ENCODE results near the gene TPRG1L. TPM values are rescaled to one million over a fixed set of nuclear protein-coding genes. Genes with fewer than 3 reads are reported as not detected.

The TPRG1L gene
- total RNA-seq, 4 donors from 2014 or later, result 36.8 to 55.3 (median 50.3) TPM

DNA sequence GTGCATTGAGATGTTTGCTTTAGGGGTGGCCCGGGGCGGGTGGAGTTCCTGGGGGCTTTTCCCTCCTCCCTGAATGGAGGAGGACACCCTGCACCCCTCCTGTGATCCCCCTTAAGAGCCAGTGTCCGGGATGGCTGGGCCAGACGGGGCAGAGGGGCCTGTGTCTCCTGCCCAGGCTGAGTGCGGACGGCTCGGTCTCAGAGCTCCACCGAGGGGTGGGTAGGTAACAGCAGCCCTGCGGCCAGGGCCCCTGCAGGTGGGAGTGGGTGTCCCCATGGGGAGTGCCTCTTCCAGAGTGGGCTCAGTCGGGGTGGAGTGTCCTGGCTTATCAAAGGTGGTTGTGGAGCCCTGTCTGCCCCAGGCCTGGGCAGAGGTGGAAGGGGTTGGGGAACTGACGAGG, 50.6 kb downstream of the TPRG1L start:
- Histone ChIP-seq H3K4me3 (no peak overlapping the region), H3K4me1 (peaks cover 0 to 6% (median 0%) of the 10 kb centered on the region in 4 donors), H3K27ac (replicated peaks in 1 of 4) (no peak overlapping the region), H3K36me3 (no peaks in the 10 kb centered on the region), H3K27me3 (peaks cover 0 to 60% (median 0%) of the 10 kb centered on the region in 4 donors), H3K9me3 (no peaks in the 10 kb centered on the region)
- no peak for DNase-seq (ENCODE audit: extremely low spot score)
- no peak for TF ChIP-seq POLR2AphosphoS5 (IDR thresholded peaks at IDR 0.05)
- TF ChIP-seq, protein P1, sequence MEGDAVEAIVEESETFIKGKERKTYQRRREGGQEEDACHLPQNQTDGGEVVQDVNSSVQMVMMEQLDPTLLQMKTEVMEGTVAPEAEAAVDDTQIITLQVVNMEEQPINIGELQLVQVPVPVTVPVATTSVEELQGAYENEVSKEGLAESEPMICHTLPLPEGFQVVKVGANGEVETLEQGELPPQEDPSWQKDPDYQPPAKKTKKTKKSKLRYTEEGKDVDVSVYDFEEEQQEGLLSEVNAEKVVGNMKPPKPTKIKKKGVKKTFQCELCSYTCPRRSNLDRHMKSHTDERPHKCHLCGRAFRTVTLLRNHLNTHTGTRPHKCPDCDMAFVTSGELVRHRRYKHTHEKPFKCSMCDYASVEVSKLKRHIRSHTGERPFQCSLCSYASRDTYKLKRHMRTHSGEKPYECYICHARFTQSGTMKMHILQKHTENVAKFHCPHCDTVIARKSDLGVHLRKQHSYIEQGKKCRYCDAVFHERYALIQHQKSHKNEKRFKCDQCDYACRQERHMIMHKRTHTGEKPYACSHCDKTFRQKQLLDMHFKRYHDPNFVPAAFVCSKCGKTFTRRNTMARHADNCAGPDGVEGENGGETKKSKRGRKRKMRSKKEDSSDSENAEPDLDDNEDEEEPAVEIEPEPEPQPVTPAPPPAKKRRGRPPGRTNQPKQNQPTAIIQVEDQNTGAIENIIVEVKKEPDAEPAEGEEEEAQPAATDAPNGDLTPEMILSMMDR (IDR thresholded peaks at IDR 0.05), result no peak
- no peak for TF ChIP-seq POLR2A (IDR thresholded peaks at IDR 0.05; ENCODE audit: low read depth)
- TF ChIP-seq EP300 (IDR thresholded peaks at IDR 0.05), result no peak
- 85% methylated on average over 10 of the region's 11 CpGs for WGBS
- intact Hi-C loops (cut with DNase I), result no loop called here

DNA sequence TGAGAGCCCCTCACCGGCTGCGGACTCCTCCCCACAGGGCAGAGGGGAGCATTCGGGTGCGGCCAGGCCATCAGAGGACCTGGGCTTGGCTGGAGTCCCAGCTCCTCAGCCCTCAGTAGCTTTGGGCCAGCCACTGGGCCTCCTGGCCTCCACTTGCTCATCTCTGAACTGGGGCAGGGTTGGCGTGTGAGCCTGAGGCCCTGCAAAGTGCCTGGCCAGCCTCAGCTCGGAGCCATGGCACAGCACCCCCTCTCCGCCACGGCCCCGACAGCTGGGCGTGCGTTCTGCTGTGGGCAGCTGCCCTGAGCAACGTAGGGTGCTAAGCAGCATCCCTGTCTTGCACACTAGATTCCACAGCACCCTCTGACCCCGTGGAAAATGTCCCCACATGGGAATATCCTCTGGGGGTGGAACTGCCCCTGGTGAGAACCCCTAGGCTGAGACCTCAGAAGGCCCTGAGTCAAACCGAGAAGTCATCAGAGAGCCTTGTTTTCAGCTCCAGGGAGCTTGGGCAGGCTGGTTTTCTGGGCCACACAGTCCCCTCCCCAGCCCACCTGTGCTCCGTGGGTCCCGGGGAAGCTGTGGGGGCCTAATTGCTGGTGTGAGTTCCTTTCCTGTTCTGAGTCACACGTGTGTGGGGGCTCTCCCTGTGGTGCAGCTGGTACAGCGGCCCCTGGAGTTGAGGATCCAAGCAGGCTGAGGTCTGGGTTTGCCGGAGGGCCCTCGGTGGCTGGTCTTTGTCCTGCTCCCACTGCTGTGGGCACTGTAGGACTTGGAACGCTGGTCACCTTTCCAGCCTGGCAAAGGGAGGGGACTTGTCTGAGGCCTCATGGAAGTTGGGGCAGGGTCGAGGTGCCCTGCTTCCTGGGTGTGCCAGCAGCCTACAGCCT, 52.0 kb downstream of the TPRG1L start:
- TF ChIP-seq, protein P1 (IDR thresholded peaks at IDR 0.05), result no peak
- TF ChIP-seq POLR2AphosphoS5 (IDR thresholded peaks at IDR 0.05), result no peak
- TF ChIP-seq POLR2A (IDR thresholded peaks at IDR 0.05; ENCODE audit: low read depth), result no peak
- TF ChIP-seq EP300 (IDR thresholded peaks at IDR 0.05), result no peak
- Histone ChIP-seq H3K9me3 (no peaks in the 10 kb centered on the region), H3K27me3 (peaks cover 0 to 54% (median 0%) of the 10 kb centered on the region in 4 donors), H3K4me1 (peaks cover 0 to 6% (median 0%) of the 10 kb centered on the region in 4 donors), H3K27ac (replicated peaks in 1 of 4) (no peak overlapping the region), H3K36me3 (no peaks in the 10 kb centered on the region), H3K4me3 (no peak overlapping the region)
- intact Hi-C loops (cut with DNase I), result no loop called here
- WGBS, result 83% methylated on average over 11 of the region's 22 CpGs
- no peak for DNase-seq (ENCODE audit: extremely low spot score)

DNA sequence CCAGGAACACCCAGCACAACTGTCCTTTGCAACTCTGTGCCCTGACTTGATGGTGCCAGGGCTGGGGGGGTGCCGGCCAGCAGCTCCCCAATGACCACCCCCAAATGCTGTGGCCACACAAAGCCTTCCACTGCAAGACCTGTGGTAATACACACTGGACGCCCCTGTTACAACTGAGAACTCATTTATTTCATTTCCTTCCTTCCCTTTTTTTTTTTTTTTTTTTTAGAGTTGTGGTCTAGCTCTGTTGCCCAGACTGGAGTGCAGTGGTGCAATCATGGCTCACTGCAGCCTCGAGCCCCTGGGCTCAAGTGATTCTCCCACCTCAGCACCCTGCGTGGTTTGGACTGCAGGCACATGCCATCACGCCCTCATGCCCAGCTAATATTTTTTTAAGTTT, 52.7 kb downstream of the TPRG1L start:
- Histone ChIP-seq H3K9me3 (no peaks in the 10 kb centered on the region), H3K27ac (replicated peaks in 1 of 4) (no peak overlapping the region), H3K27me3 (peaks cover 0 to 48% (median 0%) of the 10 kb centered on the region in 4 donors), H3K4me1 (peaks cover 0 to 6% (median 0%) of the 10 kb centered on the region in 4 donors), H3K4me3 (no peak overlapping the region), H3K36me3 (no peaks in the 10 kb centered on the region)
- 77% methylated on average over 5 of the region's 5 CpGs for WGBS
- TF ChIP-seq POLR2AphosphoS5 (IDR thresholded peaks at IDR 0.05) (no peak), EP300 (IDR thresholded peaks at IDR 0.05) (no peak), POLR2A (IDR thresholded peaks at IDR 0.05; ENCODE audit: low read depth) (no peak)
- TF ChIP-seq, protein P1 (IDR thresholded peaks at IDR 0.05), result no peak
- DNase-seq (ENCODE audit: extremely low spot score), result no peak
- intact Hi-C loops (cut with DNase I), result no loop called here

DNA sequence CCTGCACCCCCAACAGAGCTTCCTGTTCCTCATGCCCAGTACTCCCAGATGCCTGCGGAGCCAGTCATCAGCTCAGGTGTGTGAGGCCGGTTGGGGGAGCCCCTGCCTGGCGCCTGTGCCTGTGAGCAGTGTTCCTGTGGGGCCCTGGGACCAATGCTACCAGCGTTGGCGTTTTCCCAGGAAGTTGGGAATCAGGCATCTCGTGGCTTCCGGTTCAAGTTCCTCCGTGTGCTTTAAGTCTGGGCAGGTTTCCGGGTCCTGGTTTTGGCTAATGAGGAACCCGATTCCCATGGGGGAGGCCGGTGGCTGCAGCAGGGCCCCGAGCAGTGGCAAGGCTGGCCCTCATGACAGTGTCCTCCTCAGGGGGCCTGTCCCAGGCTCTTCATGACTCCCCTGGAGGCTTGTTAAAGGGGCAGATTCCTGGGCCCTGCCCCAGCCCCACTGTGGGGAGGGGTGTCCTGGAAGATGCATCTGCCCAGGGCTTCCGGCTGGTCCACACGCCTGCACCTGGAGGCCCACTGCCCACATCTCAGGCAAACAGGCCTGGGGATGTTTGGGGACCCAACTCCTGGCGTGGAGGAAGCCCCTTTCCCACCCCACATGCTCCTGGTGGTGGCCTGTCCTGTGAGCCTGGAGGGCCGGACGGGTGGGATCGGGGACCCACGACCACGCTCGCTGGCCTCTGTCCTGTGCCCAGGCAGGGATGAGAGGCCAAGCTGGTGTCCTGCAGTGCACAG, 53.7 kb downstream of the TPRG1L start:
- TF ChIP-seq, protein P1 (IDR thresholded peaks at IDR 0.05), result no peak
- intact Hi-C loops (cut with DNase I), result no loop called here
- Histone ChIP-seq H3K4me3 (no peak overlapping the region), H3K4me1 (peaks cover 0 to 6% (median 0%) of the 10 kb centered on the region in 4 donors), H3K27me3 (peaks cover 0 to 44% (median 0%) of the 10 kb centered on the region in 4 donors), H3K27ac (replicated peaks in 1 of 4) (no peak overlapping the region), H3K9me3 (no peaks in the 10 kb centered on the region), H3K36me3 (no peaks in the 10 kb centered on the region)
- no peak for DNase-seq (ENCODE audit: extremely low spot score)
- 44% methylated on average over 8 of the region's 21 CpGs for WGBS

Data from esophagus muscularis mucosa (tissue), 4 donors.